K562 (cell line): ENCODE data around the gene DEPDC4.

Source experiments
- CBX8 ChIP-seq: fragments of 200-600 bp; sonication (generic); IDR thresholded peaks from 2 replicates; pipeline ENCODE4 v1.6.1; 2012; ENCODE audit warnings: borderline replicate concordance, mixed run types, low read depth, mild to moderate bottlenecking, moderate library complexity, mixed read lengths, low read length, control low read depth, inconsistent platforms; ENCODE audit not compliant: poor library complexity, severe bottlenecking; ENCODE audit errors: extremely low read depth
- EGR1 ChIP-seq: fragments of 450-650 bp; conservative IDR thresholded peaks from 2 replicates; pipeline ENCODE4 v1.6.1; 2017; ENCODE audit warnings: mild to moderate bottlenecking
- JUND ChIP-seq, 2 experiments: IDR thresholded peaks; 2 replicates in 1 of 2; 3 replicates in 1 of 2; pipeline ENCODE4 v1.6.1; 2011; ENCODE audit warnings: borderline replicate concordance in 2 of 2, low read depth in 2 of 2, low read length in 2 of 2, improper control_type of control experiment in 1 of 2, missing biosample characterization in 1 of 2, missing genetic modification characterization in 1 of 2, missing genetic modification reagents in 1 of 2
- L3MBTL2 ChIP-seq: fragments of 450-650 bp; IDR thresholded peaks from 2 replicates; pipeline ENCODE4 v1.6.1; 2016; ENCODE audit warnings: mild to moderate bottlenecking, moderate library complexity
- MECOM ChIP-seq: fragments of 250-450 bp; sonication (Bioruptor Pico); IDR thresholded peaks from 2 replicates; pipeline ENCODE4 v1.8.0; 2022; ENCODE audit warnings: inconsistent platforms
- PCBP1 ChIP-seq: fragments of 200-400 bp; formaldehyde crosslinking; IDR thresholded peaks from 2 replicates; pipeline ENCODE4 v1.6.1; 2018; ENCODE audit warnings: mild to moderate bottlenecking, low read depth, low read length; ENCODE audit not compliant: poor library complexity, severe bottlenecking
- POLR2AphosphoS2 ChIP-seq: IDR thresholded peaks from 2 replicates; pipeline ENCODE4 v1.6.1; 2012; ENCODE audit warnings: low read length, improper control_type of control experiment
- POLR2AphosphoS5 ChIP-seq: IDR thresholded peaks from 2 replicates; pipeline ENCODE4 v1.6.1; 2011; ENCODE audit warnings: mild to moderate bottlenecking, low read depth, low read length, moderate library complexity; ENCODE audit not compliant: control insufficient read depth, insufficient read depth
- RBM15 ChIP-seq: fragments of 200-400 bp; formaldehyde crosslinking; IDR thresholded peaks from 2 replicates; pipeline ENCODE4 v1.6.1; 2018; ENCODE audit warnings: mild to moderate bottlenecking, low read length, moderate library complexity; ENCODE audit not compliant: insufficient read depth
- TCF3 ChIP-seq: sonication (generic); formaldehyde crosslinking; IDR thresholded peaks from 2 replicates; pipeline ENCODE4 v1.4.0; 2020; ENCODE audit warnings: mild to moderate bottlenecking, missing genetic modification reagents
- ZBED1 ChIP-seq: IDR thresholded peaks from 2 replicates; pipeline ENCODE4 v1.6.1; 2014
- ZNF766 ChIP-seq: fragments of 200-800 bp; sonication (Bioruptor generic); conservative IDR thresholded peaks from 2 replicates; pipeline ENCODE4 v1.6.1; 2016; ENCODE audit warnings: missing genetic modification characterization, missing compliant biosample characterization
- TF ChIP-seq, protein P1 (sequence below): fragments of 450-650 bp; IDR thresholded peaks from 2 replicates; pipeline ENCODE4 v1.6.1; 2017; ENCODE audit warnings: antibody characterized with exemption, mild to moderate bottlenecking

DNA sequence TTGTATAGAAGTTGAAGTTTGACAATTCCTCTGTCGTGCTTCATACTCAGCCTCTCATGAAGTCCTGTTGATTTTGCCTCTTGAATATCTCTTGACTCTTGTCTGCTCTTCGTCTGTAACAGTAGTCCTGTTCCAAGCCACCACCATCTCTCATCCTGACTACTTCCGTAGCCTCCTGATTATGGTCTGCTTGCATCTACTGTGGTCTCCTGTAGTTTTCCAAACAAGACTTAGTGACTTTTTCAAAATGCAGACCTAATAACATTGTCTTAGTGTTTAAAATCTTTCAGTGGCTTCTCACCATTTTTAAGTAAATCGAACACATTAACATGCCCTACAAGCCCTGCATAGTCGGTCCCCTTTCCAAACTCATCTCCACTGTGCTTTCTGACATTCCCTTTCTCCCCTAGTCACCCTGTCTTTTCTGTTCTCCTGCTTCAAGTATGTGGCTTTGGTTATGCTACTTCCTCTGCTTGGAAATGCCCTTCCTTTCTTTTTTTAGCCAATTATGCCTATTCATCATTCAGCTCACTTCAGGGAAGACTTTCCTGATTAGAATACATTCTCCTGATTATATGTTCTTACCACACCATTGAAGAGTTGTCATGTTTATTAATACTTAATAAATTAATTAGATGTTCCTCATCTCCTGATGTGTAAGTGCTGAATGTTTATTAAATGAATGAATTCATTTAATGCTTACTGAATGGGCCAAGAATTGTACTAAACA, 2.1 kb upstream of the DEPDC4 start:
- TF ChIP-seq MECOM: no peak
- no peak for TF ChIP-seq POLR2AphosphoS2
- no peak for TF ChIP-seq POLR2AphosphoS5
- TF ChIP-seq L3MBTL2: no peak
- no peak for TF ChIP-seq EGR1
- TF ChIP-seq ZNF766 (CRISPR knock-in tag): no peak
- TF ChIP-seq TCF3: no peak
- TF ChIP-seq CBX8: no peak
- TF ChIP-seq ZBED1: no peak
- TF ChIP-seq, protein P1, sequence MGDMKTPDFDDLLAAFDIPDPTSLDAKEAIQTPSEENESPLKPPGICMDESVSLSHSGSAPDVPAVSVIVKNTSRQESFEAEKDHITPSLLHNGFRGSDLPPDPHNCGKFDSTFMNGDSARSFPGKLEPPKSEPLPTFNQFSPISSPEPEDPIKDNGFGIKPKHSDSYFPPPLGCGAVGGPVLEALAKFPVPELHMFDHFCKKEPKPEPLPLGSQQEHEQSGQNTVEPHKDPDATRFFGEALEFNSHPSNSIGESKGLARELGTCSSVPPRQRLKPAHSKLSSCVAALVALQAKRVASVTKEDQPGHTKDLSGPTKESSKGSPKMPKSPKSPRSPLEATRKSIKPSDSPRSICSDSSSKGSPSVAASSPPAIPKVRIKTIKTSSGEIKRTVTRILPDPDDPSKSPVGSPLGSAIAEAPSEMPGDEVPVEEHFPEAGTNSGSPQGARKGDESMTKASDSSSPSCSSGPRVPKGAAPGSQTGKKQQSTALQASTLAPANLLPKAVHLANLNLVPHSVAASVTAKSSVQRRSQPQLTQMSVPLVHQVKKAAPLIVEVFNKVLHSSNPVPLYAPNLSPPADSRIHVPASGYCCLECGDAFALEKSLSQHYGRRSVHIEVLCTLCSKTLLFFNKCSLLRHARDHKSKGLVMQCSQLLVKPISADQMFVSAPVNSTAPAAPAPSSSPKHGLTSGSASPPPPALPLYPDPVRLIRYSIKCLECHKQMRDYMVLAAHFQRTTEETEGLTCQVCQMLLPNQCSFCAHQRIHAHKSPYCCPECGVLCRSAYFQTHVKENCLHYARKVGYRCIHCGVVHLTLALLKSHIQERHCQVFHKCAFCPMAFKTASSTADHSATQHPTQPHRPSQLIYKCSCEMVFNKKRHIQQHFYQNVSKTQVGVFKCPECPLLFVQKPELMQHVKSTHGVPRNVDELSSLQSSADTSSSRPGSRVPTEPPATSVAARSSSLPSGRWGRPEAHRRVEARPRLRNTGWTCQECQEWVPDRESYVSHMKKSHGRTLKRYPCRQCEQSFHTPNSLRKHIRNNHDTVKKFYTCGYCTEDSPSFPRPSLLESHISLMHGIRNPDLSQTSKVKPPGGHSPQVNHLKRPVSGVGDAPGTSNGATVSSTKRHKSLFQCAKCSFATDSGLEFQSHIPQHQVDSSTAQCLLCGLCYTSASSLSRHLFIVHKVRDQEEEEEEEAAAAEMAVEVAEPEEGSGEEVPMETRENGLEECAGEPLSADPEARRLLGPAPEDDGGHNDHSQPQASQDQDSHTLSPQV: no peak
- TF ChIP-seq PCBP1: no peak
- no peak for TF ChIP-seq JUND (IDR thresholded peaks at IDR 0.05; ENCODE audit: borderline replicate concordance, low read depth, low read length)
- no peak for TF ChIP-seq JUND (tag; IDR thresholded peaks at IDR 0.05; ENCODE audit: borderline replicate concordance, low read depth, low read length)
- TF ChIP-seq RBM15: no peak
